Adrenal gland (tissue), 5 donors: Measurements from ENCODE around the gene MVB12B.

ENCODE experiments used
- CTCF ChIP-seq, 6 experiments: fragments of 450-650 bp in 4 of 6; fragments of 200-600 bp in 2 of 6; sonication (generic) in 1 of 6; IDR thresholded peaks; 1 replicate in 5 of 6; 2 replicates in 1 of 6; pipeline versions ENCODE4 v1.5.1 to v1.8.0; 2016 to 2021; ENCODE audit warnings: antibody characterized with exemption in 6 of 6, mild to moderate bottlenecking in 2 of 6, moderate library complexity in 1 of 6
- POLR2A ChIP-seq, 2 donors: fragments of 450-650 bp; IDR thresholded peaks; one replicate each; pipeline ENCODE4 v1.6.1; 2017; ENCODE audit warnings: antibody characterized with exemption in 2 of 2, mild to moderate bottlenecking in 2 of 2, moderate library complexity in 1 of 2
- donor health status: DM: no; HTN: no; CAD: no.

DNA sequence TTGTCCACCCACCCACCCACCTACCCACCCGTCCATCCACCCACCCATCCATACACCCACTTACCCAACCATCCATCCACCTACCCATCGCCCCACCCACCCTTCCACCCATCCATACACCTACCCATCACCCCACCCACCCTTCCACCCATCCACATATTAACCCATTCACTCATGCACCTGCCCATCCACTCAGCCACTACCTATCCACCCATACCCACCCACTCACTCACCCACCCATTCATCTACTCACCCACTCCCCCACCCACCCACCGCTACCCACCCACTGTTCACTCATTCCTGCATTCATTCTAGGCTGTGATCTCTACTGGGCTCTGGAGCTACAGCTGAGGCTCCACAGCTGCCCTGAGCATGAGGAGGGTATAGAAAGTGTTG, 169.6 kb downstream of the MVB12B start:
- TF ChIP-seq POLR2A (IDR thresholded peaks at IDR 0.05) (no peak), CTCF (IDR thresholded peaks at IDR 0.05) (no peak)
